B cell (primary cell): ENCODE data around the gene MME.

Experiments used
- EZH2 ChIP-seq: IDR thresholded peaks from 2 replicates; pipeline ENCODE4 v1.6.1; 2012; ENCODE audit warnings: borderline replicate concordance, low read depth, mild to moderate bottlenecking, moderate library complexity, low read length; ENCODE audit not compliant: insufficient read depth, poor library complexity, severe bottlenecking
- TF ChIP-seq, protein P1 (sequence below): fragments of 200-600 bp; IDR thresholded peaks from one replicate; pipeline ENCODE4 v1.8.0; 2022; ENCODE audit warnings: antibody characterized with exemption, mild to moderate bottlenecking

DNA sequence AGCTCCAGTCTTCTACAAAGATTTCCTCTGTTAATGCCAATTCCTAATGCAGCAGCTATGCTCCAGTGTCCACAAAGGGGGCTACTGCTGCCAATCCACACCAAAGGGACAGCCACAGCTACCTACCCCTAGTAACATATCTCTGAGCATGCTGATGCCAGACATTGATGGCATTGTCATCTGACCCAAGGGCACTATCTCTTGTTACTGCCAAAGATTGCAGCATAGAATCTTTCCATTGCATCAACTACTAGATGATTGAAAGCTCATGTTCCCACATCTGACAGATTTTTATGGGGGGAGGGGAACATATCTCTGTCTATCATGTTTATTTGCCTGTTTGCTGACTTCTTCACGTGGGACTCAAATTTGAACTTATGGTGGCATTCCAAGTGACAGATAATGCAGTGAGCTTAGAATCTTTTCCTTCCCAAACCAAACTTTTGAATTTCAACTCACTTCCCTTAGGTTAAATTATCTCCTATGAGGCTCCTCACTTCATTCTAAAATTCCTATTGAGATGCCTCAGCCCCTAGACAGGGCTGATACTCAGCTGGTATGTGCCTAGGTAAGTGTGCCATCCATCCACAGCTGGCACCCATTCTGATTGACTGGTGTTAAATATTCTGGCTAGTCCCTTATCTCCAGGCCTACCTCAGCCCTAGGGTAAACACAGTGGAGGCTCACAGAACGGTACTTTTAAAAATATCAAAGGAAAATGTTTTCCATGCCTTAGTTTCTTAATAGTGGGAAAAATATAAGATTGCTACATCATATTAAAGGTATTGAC, 113.0 kb downstream of the MME start:
- TF ChIP-seq, protein P1, sequence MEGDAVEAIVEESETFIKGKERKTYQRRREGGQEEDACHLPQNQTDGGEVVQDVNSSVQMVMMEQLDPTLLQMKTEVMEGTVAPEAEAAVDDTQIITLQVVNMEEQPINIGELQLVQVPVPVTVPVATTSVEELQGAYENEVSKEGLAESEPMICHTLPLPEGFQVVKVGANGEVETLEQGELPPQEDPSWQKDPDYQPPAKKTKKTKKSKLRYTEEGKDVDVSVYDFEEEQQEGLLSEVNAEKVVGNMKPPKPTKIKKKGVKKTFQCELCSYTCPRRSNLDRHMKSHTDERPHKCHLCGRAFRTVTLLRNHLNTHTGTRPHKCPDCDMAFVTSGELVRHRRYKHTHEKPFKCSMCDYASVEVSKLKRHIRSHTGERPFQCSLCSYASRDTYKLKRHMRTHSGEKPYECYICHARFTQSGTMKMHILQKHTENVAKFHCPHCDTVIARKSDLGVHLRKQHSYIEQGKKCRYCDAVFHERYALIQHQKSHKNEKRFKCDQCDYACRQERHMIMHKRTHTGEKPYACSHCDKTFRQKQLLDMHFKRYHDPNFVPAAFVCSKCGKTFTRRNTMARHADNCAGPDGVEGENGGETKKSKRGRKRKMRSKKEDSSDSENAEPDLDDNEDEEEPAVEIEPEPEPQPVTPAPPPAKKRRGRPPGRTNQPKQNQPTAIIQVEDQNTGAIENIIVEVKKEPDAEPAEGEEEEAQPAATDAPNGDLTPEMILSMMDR, result no peak
- no peak for TF ChIP-seq EZH2
